Ovary (tissue), 9 donors: ENCODE measurements around the gene PMS2. TPM values are rescaled to one million over a fixed set of nuclear protein-coding genes. Genes with fewer than 3 reads are reported as not detected.
"Not testable (repeated sequence)": the region's sequence is repeated elsewhere in the genome, so short reads cannot be mapped to it uniquely, and the experiment has no call there.

Experiments
- DNase-seq, 5 donors: peaks; one replicate each; pipeline ENCODE4 v3.0.0-alpha.2; 2019 to 2020
- H3K27ac ChIP-seq, 2 donors: fragments of 200-600 bp; one replicate each; pipeline versions ENCODE4 v1.5.1 to v1.8.0; 2019 to 2022
- H3K27me3 ChIP-seq: fragments of 200-600 bp; one replicate; pipeline ENCODE4 v1.8.0; 2022
- H3K36me3 ChIP-seq: fragments of 200-600 bp; sonication (generic); one replicate; pipeline ENCODE4 v1.5.1; 2019
- H3K4me1 ChIP-seq: one replicate; pipeline ENCODE4 v1.8.1; 2013; ENCODE audit warnings: mild to moderate bottlenecking, moderate library complexity; ENCODE audit not compliant: insufficient read depth
- H3K4me3 ChIP-seq: fragments of 200-600 bp; sonication (generic); one replicate; pipeline ENCODE4 v1.5.1; 2017
- H3K9me3 ChIP-seq, 2 donors: fragments of 200-600 bp in 1 of 2; sonication (generic) in 1 of 2; one replicate each; pipeline versions ENCODE4 v1.5.1 to v1.8.1; 2013 to 2019; ENCODE audit warnings: mild to moderate bottlenecking in 1 of 2, moderate library complexity in 1 of 2
- EP300 ChIP-seq: sonication (generic); formaldehyde crosslinking; IDR thresholded peaks from one replicate; pipeline ENCODE4 v1.6.1; 2017; ENCODE audit warnings: antibody characterized with exemption
- POLR2A ChIP-seq: fragments of 450-650 bp; IDR thresholded peaks from one replicate; pipeline ENCODE4 v1.6.1; 2017; ENCODE audit warnings: antibody characterized with exemption, mild to moderate bottlenecking, moderate library complexity
- WGBS, 3 donors: extraction: QIAGEN DNeasy Blood & Tissue Kit in 1 of 3; methylation state at CpG; one replicate each; pipeline versions ENCODE4 v1.1.5 to v1.1.7; 2013 to 2017; 5-methylcytosine and 5-hydroxymethylcytosine counted together
- intact Hi-C, 4 donors: fragments of 100-400 bp; cut with DNase I; formaldehyde crosslinking; loops; one replicate each; pipeline versions ENCODE4 v1.11.0 to v1.15.1; 2022 to 2023
- polyA plus RNA-seq, 2 donors: library from polyadenylated mRNA; stranded (reverse); fragments of 200-250 nt in 1 of 2; fragments of 350-450 nt in 1 of 2; fragmentation: Illumina TruSeq in 1 of 2; extraction: RNeasy Lipid Tissue Mini Kit (QIAGEN cat#74804) in 1 of 2; gene quantifications; one replicate each; pipeline ENCODE4 v1.2.3, GENCODE V29; 2013 to 2014
- total RNA-seq, 7 donors: library from RNA; depleted of rRNA in 2 of 7; stranded (reverse); fragments of >200 nt in 2 of 7; fragmentation: NEBNext Ultra II Directional in 3 of 7; extraction: Animal tissue kit (Norgen Biotek cat#: 25700) in 3 of 7; gene quantifications; one replicate each; pipeline versions ENCODE4 v1.1.0 to v1.2.4, GENCODE V29; 2016 to 2023
- TF ChIP-seq, protein P1 (sequence below), 3 donors: fragments of 450-650 bp in 2 of 3; fragments of 200-600 bp in 1 of 3; IDR thresholded peaks; one replicate each; pipeline versions ENCODE4 v1.5.1 to v1.8.0; 2016 to 2022; ENCODE audit warnings: antibody characterized with exemption in 3 of 3, mild to moderate bottlenecking in 1 of 3
- donor health status: DM: no; HTN: no; CAD: no; lungs with moderate emphysema.
- donor health status: DM: no; HTN: no; CAD: no.
- donor health status: Bipolar disorder and iron deficiency.
- donor health status: DM: yes; HTN: yes; CAD: no.
- donor health status: DM: no; HTN: no; CAD: no.
- donor health status: DM: yes; HTN: yes; CAD: no.

PMS2 gene
- total and polyA plus RNA-seq, 9 donors, result 5.2 to 15.9 (median 9.0) TPM

DNA sequence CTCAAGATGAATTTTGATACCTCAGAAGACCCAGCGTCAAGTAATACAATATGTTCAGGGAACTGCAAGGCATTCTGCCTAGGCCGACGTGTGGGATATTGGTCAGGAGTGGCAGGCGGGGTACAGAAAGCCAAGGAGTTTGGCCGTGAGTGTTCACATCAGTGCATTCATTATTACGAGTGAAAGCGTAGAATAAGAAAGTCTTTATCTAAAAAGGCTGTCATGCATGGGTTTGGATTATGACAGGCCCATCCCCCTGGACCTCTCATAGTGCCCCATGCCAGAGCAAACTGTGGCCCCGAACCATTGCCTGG lies 7.8 kb upstream of the PMS2 start:
- intact Hi-C loops, result no loop called here
- Histone ChIP-seq H3K27me3 (no peaks in the 10 kb centered on the region), H3K4me3 (no peak overlapping the region), H3K27ac (no peak overlapping the region), H3K4me1 (peaks cover 3% of the 10 kb centered on the region), H3K9me3 (no peaks in the 10 kb centered on the region), H3K36me3 (no peaks in the 10 kb centered on the region)
- no peak for DNase-seq
- TF ChIP-seq POLR2A (no peak), EP300 (no peak)
- TF ChIP-seq, protein P1, sequence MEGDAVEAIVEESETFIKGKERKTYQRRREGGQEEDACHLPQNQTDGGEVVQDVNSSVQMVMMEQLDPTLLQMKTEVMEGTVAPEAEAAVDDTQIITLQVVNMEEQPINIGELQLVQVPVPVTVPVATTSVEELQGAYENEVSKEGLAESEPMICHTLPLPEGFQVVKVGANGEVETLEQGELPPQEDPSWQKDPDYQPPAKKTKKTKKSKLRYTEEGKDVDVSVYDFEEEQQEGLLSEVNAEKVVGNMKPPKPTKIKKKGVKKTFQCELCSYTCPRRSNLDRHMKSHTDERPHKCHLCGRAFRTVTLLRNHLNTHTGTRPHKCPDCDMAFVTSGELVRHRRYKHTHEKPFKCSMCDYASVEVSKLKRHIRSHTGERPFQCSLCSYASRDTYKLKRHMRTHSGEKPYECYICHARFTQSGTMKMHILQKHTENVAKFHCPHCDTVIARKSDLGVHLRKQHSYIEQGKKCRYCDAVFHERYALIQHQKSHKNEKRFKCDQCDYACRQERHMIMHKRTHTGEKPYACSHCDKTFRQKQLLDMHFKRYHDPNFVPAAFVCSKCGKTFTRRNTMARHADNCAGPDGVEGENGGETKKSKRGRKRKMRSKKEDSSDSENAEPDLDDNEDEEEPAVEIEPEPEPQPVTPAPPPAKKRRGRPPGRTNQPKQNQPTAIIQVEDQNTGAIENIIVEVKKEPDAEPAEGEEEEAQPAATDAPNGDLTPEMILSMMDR (IDR thresholded peaks at IDR 0.05), result no peak
- WGBS, 3 donors, result 92 to 94% (median 93%) methylated on average over 8 of the region's 8 CpGs

DNA sequence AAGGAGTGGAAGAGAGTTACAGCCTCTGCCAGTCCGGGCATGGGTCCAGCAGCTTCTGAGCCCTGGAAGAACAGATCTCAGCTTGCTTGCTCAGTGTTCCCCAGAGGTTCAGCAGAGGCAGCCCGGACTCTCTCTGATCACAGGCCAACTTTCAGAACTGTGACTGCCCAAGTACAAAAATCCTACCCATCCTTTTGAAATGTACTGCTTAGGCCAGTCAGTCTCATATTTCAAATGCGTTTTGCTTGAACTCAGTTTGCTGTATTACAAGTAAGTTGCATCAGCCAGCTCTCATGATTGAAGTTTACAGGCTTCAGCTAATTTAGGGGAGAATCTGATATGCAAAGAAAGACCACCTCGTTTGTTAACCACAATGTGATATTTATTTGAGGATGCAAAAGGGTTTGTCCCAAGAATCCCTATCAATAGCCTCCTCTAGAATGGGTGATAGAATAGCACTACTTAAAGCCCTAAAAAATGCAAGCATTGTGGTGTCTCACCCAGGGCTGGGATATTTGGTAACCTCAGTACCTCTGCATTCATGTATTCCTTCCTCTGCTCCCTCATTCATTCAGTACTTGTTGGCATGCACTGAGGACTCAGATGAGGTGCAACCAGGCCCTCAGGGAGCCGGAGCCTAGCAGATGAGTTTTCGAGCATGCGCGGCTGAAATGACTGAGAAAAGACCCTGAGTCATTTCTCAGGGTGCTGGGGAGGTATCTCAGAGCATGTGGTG lies 7.2 kb upstream of the PMS2 start:
- Histone ChIP-seq H3K27ac (no peak overlapping the region), H3K4me3 (no peak overlapping the region), H3K27me3 (no peaks in the 10 kb centered on the region), H3K4me1 (peaks cover 3% of the 10 kb centered on the region), H3K36me3 (no peaks in the 10 kb centered on the region), H3K9me3 (no peaks in the 10 kb centered on the region)
- WGBS, 3 donors, result 50 to 57% (median 56%) methylated on average over 8 of the region's 8 CpGs
- no peak for TF ChIP-seq EP300
- TF ChIP-seq POLR2A, result no peak
- TF ChIP-seq, protein P1 (IDR thresholded peaks at IDR 0.05), result no peak
- intact Hi-C loops, result no loop called here
- DNase-seq, result peak; percentile 61 to 90 (median 80)

DNA sequence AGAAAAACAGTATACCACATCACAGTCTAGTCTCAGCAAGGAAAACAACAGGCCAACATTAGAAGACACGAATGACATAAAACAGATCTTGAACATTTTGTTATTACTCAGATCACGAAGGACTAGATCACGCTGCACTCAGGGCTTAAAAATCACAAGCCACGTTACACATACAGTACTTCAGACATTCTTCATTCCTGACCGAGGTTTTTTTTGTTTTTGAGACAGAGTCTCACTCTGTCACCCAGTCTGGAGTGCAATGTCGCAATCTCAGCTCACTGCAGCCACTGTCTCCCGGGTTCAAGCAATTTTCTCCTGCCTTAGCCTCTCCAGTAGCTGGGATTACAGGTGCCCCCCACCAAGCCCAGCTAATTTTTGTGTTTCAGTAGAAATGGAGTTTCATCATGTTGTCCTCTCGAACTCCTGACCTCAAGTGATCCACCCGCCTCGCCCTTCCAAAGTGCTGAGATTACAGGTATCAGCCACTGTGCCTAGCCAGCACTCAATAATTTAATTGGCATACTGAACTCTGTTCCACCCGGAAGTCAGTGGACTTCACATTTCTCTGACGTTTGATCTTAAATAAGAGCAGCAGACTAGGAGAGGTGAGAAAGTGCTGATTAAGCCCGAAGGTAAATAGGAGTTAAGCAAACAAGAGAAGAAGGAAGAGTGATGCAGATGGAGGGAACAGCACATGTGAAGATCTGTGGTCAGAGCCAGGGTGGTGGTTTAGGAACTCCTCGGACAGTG lies 3.7 kb upstream of the PMS2 start:
- intact Hi-C loops, result no loop called here
- DNase-seq, result no peak
- Histone ChIP-seq H3K36me3 (no peaks in the 10 kb centered on the region), H3K4me1 (peaks cover 6% of the 10 kb centered on the region), H3K27ac (no peak overlapping the region), H3K9me3 (no peaks in the 10 kb centered on the region), H3K4me3 (no peak overlapping the region), H3K27me3 (no peaks in the 10 kb centered on the region)
- TF ChIP-seq, protein P1 (IDR thresholded peaks at IDR 0.05), result no peak
- no peak for TF ChIP-seq POLR2A
- no peak for TF ChIP-seq EP300
- 77 to 82% (median 82%) methylated on average over 14 of the region's 14 CpGs for WGBS, 3 donors

DNA sequence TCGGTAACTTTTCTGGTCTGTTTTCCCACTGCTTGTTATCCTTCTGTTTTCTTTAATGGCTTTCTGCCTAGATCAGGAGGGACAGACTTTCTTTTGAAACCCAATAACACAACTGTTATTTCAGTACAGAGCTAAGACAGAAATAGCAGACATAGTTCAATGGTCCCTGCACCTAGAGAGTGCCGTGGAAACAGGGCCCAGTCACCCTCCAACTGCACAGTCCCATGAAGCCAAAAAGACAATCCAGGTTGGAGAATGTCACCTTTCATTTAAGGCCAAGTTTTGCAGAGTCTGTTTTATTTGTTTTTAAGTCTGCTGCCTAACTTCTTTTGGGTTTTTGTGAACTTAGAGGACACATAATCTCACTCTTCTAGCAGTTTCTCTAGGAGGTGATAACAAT lies 2.7 kb upstream of the PMS2 start:
- DNase-seq, result no peak
- no peaks in the 10 kb centered on the region for H3K9me3 ChIP-seq
- intact Hi-C loops, result no loop called here
- H3K27me3 ChIP-seq, result no peaks in the 10 kb centered on the region
- no peak overlapping the region for H3K4me3 ChIP-seq
- peaks cover 6% of the 10 kb centered on the region for H3K4me1 ChIP-seq
- TF ChIP-seq POLR2A, result no peak
- no peak for TF ChIP-seq EP300
- TF ChIP-seq, protein P1 (IDR thresholded peaks at IDR 0.05), result no peak
- WGBS, 3 donors, result 70 to 80% (median 74%) methylated on average over 2 of the region's 2 CpGs
- no peak overlapping the region for H3K27ac ChIP-seq
- H3K36me3 ChIP-seq, result no peaks in the 10 kb centered on the region

DNA sequence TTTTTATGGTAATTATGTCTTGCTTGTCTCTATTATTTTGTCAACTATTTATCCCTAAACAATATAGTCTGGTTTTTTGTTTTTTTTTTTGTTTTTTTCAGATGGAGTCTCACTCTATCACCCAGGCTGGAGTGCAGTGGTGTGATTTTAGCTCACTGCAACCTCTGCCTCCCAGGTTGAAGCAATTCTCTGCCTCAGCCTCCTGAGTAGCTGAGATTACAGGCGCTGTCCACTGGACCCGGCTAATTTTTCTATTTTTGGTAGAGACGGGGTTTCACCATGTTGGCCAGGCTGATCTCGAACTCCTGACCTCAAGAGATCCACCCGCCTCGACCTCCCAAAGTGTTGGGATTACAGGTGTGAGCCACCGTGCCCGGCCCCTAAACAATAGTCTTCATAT lies 1.5 kb upstream of the PMS2 start:
- H3K4me1 ChIP-seq, H3K27ac ChIP-seq, H3K36me3 ChIP-seq, intact Hi-C loops, H3K27me3 ChIP-seq, DNase-seq, H3K9me3 ChIP-seq, H3K4me3 ChIP-seq: not testable (repeated sequence)
- 85 to 87% (median 86%) methylated on average over 8 of the region's 8 CpGs for WGBS, 3 donors

DNA sequence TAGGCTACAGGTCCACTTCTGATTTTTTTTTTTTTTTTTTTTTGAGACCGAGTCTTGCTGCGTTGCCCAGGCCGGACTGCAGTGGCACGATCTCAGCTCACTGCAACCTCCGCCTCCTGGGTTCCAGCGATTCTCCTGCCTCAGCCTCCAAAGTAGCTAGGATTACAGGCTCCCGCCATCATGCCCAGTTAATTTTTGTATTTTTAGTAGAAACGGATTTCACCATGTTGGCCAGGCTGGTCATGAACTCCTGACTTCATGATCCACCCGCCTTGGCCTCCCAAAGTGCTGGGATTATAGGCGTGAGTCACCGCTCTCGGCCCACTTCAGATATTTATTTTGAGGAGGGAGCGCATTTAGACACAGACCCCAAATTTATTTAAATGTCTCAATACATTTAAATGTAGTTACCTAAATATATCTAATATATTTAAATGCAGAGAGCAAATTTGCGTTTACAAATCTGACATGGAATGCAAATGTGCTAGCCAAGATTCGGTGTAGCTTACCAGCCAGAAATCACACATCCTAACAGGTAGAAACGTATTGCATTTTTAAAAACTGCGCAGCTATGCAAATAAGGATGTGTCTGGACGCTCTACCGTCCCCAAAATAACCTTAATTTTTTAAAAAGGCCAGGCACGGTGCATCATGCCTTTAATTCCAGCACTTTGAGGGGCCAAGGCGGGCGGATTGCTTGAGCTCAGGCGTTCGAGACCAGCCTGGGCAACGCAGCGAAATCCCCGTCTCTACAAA lies 836 bp downstream of the PMS2 start:
- not testable (repeated sequence) for H3K4me1 ChIP-seq, H3K36me3 ChIP-seq, H3K27me3 ChIP-seq, DNase-seq, H3K27ac ChIP-seq, H3K9me3 ChIP-seq
- intact Hi-C loops, result loop anchor here in 1 of 4 donors (10.0 kb wide), 1 partner anchor 317 kb away; no protein-coding TSS in a partner anchor
- 40 to 43% (median 42%) methylated on average over 27 of the region's 27 CpGs for WGBS, 3 donors
- H3K4me3 ChIP-seq, result peak overlapping the region; percentile 56
